ENCODE results near the gene HBE1. TPM values are rescaled to one million over a fixed set of nuclear protein-coding genes. Genes with fewer than 3 reads are reported as not detected.

The HBE1 gene
- total RNA-seq, 2 experiments from 2014 or later = not detected

DNA sequence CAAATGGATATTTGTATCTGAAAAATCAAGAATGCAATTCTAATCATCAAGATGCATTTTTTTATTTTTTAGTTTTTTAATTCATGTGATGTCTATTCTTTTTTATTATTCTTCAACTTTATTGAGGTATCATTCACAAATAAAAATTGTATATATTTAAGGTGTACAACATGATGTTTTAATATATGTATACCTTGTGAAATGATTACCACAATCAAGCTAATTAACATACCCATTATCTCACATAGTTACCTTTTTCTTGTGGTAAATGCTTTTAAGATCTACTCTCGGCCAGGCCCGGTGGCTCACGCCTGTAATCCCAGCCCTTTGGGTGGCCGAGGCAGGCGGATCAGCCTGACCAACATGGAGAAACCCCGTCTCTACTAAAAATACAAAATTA lies 46.6 kb downstream of the HBE1 start:
- no peak overlapping the region for H3K27ac Mint-ChIP-seq
- intact Hi-C loops (cut with micrococcal nuclease) = no loop called here
- CTCF ChIA-PET = no interaction called here
- H3K4me1 Mint-ChIP-seq (ENCODE audit: low read depth) = no peaks in the 10 kb centered on the region
- H3K4me3 Mint-ChIP-seq = no peak overlapping the region
- no peaks in the 10 kb centered on the region for H3K27me3 Mint-ChIP-seq
- H3K36me3 Mint-ChIP-seq = no peaks in the 10 kb centered on the region
- H3K9me3 Mint-ChIP-seq = no peaks in the 10 kb centered on the region
- POLR2A ChIA-PET = no interaction called here
- no peak for DNase-seq

Other genes starting within 250 kb of the HBE1 start
- not detected for gene OR52J3, start 223.4 kb downstream of the HBE1 start, total RNA-seq
- gene OR52E2, start 210.3 kb downstream of the HBE1 start, total RNA-seq = not detected
- not detected for gene OR52E1, start 200.4 kb downstream of the HBE1 start, total RNA-seq
- not detected for gene OR52A5, start 131.6 kb downstream of the HBE1 start, total RNA-seq
- not detected for gene OR52A1, start 115.2 kb downstream of the HBE1 start, total RNA-seq
- not detected for gene OR51V1, start 69.3 kb downstream of the HBE1 start, total RNA-seq
- not detected for gene HBB, start 42.9 kb downstream of the HBE1 start, total RNA-seq
- gene HBD, start 35.5 kb downstream of the HBE1 start, total RNA-seq = not detected
- not detected for gene HBG1, start 20.1 kb downstream of the HBE1 start, total RNA-seq
- not detected for gene HBG2, start 15.2 kb downstream of the HBE1 start, total RNA-seq
- not detected for gene OR51B4, start 32.0 kb upstream of the HBE1 start, total RNA-seq
- not detected for gene OR51B2, start 54.4 kb upstream of the HBE1 start, total RNA-seq
- gene OR51B5, start 73.6 kb upstream of the HBE1 start, total RNA-seq = not detected
- gene OR51B6, start 81.6 kb upstream of the HBE1 start, total RNA-seq = not detected
- gene OR51M1, start 113.9 kb upstream of the HBE1 start, total RNA-seq = not detected
- gene OR51Q1, start 152.2 kb upstream of the HBE1 start, total RNA-seq = not detected
- not detected for gene OR51I1, start 171.6 kb upstream of the HBE1 start, total RNA-seq
- not detected for gene OR51I2, start 179.4 kb upstream of the HBE1 start, total RNA-seq
- gene OR52D1, start 218.7 kb upstream of the HBE1 start, total RNA-seq = not detected
- gene UBQLN3, start 240.0 kb upstream of the HBE1 start, total RNA-seq = not detected
- gene UBQLNL, start 246.8 kb upstream of the HBE1 start, total RNA-seq = under 1 TPM in 1 of 2 experiments, not detected in 1; 0.17 TPM

Measured in activated CD4-positive, alpha-beta memory T cell treated with anti-CD3 and anti-CD28 coated beads for 36 hours (primary cell).